Measurements from ENCODE around the gene IPCEF1.
A peak's percentile ranks its signal among the peaks of the same experiment; 100 is the strongest.

IPCEF1 gene

DNA sequence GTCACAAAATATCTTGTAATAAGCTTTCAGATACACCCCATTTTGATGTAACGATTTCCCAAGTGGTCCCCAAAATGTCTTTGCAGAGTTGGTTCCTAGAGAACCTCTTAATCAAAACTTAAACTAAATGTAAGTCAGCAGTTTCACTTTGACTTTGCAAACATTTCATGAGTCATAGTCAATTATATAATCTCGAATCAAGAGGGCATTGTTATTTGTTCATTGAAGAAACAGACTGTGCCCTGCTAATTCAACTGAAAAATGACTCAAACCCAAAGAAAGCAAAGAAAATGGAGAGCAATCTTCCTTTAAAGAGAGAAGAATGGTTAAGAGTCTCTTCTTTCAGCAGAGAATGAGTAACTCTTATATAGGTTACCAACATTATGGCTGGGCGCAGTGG lies 58.3 kb downstream of the IPCEF1 start:
- DNase-seq (ENCODE audit: low read depth): peak; percentile 53
- no peak for TF ChIP-seq CTCF (IDR thresholded peaks at IDR 0.05; ENCODE audit: low read length, missing control alignments)
- H3K4me3 ChIP-seq (replicated peaks; ENCODE audit: low read depth, low read length): no peak overlapping the region

DNA sequence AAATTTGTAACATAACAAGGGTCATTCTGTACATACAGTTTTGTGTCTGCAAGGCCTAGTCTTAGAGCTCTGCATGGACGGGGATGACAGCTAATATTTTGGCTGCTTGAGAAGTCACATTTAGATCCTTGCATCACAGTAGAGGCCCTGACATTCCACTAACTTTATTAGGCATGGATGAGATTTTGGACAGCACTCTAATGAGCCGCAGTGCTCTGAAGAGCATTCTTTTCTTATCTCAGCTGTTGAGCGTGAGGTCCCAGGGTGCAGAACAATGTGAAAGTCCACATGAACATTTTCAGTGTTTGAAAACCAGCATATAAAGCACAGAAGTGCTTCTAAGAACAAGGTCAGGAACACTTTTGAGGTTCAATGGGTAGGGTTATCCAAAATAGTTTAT lies 58.9 kb downstream of the IPCEF1 start:
- TF ChIP-seq CTCF (IDR thresholded peaks at IDR 0.05; ENCODE audit: low read length, missing control alignments): no peak
- DNase-seq (ENCODE audit: low read depth): peak; percentile 61
- H3K4me3 ChIP-seq (replicated peaks; ENCODE audit: low read depth, low read length): no peak overlapping the region

DNA sequence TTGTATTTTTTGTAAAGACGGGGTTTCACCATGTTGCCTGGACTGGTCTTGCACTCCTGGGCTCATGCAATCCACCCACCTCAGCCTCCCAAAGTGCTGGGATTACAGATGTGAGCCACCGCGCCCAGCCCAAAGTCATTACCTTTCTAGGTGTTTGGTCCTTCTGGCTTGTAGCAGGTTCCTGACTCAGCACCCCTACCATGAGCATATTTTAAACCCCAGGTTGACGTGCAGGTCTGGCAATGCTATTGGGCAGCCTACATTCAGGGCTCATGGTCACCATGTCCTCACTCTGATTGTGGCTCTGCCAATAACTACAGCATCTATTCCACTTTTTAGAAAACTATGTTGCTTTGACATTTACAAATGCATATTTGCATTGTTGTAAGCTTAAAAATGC lies 59.4 kb downstream of the IPCEF1 start:
- no peak for TF ChIP-seq CTCF (IDR thresholded peaks at IDR 0.05; ENCODE audit: low read length, missing control alignments)
- DNase-seq (ENCODE audit: low read depth): no peak

GRCh38 chr6:154295733-154296132 lies 60.9 kb downstream of the IPCEF1 start:
- TF ChIP-seq CTCF (IDR thresholded peaks at IDR 0.05; ENCODE audit: low read length, missing control alignments): no peak
- DNase-seq (ENCODE audit: low read depth): no peak
- H3K4me3 ChIP-seq (replicated peaks; ENCODE audit: low read depth, low read length): no peak overlapping the region

More for the DNA sequence above, 59.4 kb downstream of the IPCEF1 start:
- H3K4me3 ChIP-seq (replicated peaks; ENCODE audit: low read depth, low read length): no peak overlapping the region

GRCh38 chr6:154292855-154293519 lies 63.6 kb downstream of the IPCEF1 start:
- no peak for TF ChIP-seq CTCF (IDR thresholded peaks at IDR 0.05; ENCODE audit: low read length, missing control alignments)
- no peak overlapping the region for H3K4me3 ChIP-seq (replicated peaks; ENCODE audit: low read depth, low read length)
- DNase-seq (ENCODE audit: low read depth): peak; percentile 82

- no peak for TF ChIP-seq CTCF (IDR thresholded peaks at IDR 0.05; ENCODE audit: low read length, missing control alignments)
- no peak for DNase-seq (ENCODE audit: low read depth)
- H3K4me3 ChIP-seq (replicated peaks; ENCODE audit: low read depth, low read length): no peak overlapping the region
Measured at GRCh38 chr6:154292066-154292465, 64.5 kb downstream of the IPCEF1 start.
